ENCODE measurements around the gene THYN1. TPM values are rescaled to one million over a fixed set of nuclear protein-coding genes. Genes with fewer than 3 reads are reported as not detected.

The THYN1 gene
- total and polyA plus RNA-seq, 4 donors, result 30.1 to 67.4 (median 35.8) TPM

DNA sequence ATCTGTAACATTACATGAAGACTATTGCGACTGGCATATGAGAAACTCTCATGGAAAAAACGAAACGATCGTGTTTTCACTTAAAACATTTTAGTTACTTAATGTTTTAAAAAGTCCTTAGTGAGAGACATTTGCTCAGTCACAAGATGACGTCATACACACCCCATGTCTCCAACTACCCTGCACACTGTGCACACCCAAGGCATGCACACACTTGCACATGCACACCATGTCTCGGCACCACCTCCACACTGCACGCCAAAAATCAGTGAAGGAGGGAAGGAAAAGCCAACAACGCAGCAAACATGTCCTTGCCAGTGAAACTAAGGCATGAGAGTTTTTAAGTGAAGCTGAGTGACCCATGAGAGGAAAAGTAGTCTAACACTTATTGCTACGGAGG, 47.4 kb downstream of the THYN1 start:
- Histone ChIP-seq H3K9ac (ENCODE audit: insufficient read depth in 1 of 2, low read length in 2 of 2) (no peak overlapping the region), H3K4me3 (no peak overlapping the region), H3K27ac (ENCODE audit: low read depth in 1 of 2, low read length in 1 of 2) (no peak overlapping the region), H3K4me1 (ENCODE audit: control insufficient read depth in 5 of 5, insufficient read depth in 5 of 5, low read length in 5 of 5) (no peaks in the 10 kb centered on the region), H3K9me3 (ENCODE audit: control insufficient read depth in 4 of 4, insufficient read depth in 3 of 4, low read length in 3 of 4) (no peaks in the 10 kb centered on the region), H3K36me3 (ENCODE audit: control insufficient read depth in 4 of 4, insufficient read depth in 4 of 4, low read length in 4 of 4) (peaks cover 18 to 57% (median 36%) of the 10 kb centered on the region in 4 donors), H3K27me3 (ENCODE audit: control insufficient read depth in 3 of 3, insufficient read depth in 3 of 3, low read length in 2 of 3) (no peaks in the 10 kb centered on the region)
- DNase-seq, result no peak
- TF ChIP-seq, protein P1, sequence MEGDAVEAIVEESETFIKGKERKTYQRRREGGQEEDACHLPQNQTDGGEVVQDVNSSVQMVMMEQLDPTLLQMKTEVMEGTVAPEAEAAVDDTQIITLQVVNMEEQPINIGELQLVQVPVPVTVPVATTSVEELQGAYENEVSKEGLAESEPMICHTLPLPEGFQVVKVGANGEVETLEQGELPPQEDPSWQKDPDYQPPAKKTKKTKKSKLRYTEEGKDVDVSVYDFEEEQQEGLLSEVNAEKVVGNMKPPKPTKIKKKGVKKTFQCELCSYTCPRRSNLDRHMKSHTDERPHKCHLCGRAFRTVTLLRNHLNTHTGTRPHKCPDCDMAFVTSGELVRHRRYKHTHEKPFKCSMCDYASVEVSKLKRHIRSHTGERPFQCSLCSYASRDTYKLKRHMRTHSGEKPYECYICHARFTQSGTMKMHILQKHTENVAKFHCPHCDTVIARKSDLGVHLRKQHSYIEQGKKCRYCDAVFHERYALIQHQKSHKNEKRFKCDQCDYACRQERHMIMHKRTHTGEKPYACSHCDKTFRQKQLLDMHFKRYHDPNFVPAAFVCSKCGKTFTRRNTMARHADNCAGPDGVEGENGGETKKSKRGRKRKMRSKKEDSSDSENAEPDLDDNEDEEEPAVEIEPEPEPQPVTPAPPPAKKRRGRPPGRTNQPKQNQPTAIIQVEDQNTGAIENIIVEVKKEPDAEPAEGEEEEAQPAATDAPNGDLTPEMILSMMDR (IDR thresholded peaks at IDR 0.05; ENCODE audit: control extremely low read depth, extremely low read depth), result no peak
- ATAC-seq (ENCODE audit: insufficient read depth, low FRiP score), result no peak
- WGBS, 2 donors, result 96 to 99% methylated on average over 9 of the region's 9 CpGs

DNA sequence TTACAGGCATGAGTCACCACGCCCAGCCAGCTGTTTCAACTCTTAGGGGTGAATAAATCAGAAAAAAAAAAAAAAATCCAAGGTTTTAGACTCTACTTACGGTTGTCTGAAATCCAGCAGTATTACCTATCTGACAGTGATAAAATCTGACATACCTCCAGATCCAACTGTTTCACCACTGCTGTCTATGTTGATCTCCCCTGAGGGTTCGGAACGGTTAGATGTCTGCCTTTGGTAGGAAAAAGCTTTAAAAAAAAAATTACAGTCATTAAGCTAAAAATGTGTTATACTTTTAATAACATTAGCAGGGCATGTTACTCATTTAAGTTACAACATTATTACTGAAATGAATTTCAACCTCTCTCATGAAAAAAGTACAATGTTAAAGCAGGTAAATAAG, 50.5 kb downstream of the THYN1 start:
- no peak overlapping the region for H3K9ac ChIP-seq (ENCODE audit: insufficient read depth in 1 of 2, low read length in 2 of 2)

DNA sequence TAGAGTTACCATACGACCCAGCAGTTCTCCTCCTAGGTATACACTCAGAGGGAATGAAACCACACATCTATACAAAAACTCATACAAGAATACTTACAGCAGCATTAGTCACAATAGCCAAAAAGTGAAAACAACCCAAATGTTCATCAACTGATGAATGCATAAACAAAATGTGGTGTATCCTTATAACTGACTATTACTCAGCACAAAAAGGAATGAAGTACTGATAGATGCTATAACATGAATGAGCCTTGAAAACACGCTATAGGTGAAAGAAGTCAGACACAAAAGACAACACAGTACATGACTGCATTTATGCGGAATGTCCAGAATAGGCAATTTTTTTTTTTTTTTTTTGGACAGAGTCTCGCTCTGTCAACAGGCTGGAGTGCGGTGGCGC, 52.5 kb downstream of the THYN1 start:
- DNase-seq, result no peak
- Histone ChIP-seq H3K4me1 (ENCODE audit: control insufficient read depth in 5 of 5, insufficient read depth in 5 of 5, low read length in 5 of 5) (no peaks in the 10 kb centered on the region), H3K9ac (ENCODE audit: insufficient read depth in 1 of 2, low read length in 2 of 2) (no peak overlapping the region), H3K36me3 (ENCODE audit: control insufficient read depth in 4 of 4, insufficient read depth in 4 of 4, low read length in 4 of 4) (peaks cover 12 to 45% (median 30%) of the 10 kb centered on the region in 4 donors), H3K4me3 (no peak overlapping the region), H3K27ac (ENCODE audit: low read depth in 1 of 2, low read length in 1 of 2) (no peak overlapping the region), H3K27me3 (ENCODE audit: control insufficient read depth in 3 of 3, insufficient read depth in 3 of 3, low read length in 2 of 3) (no peaks in the 10 kb centered on the region), H3K9me3 (ENCODE audit: control insufficient read depth in 4 of 4, insufficient read depth in 3 of 4, low read length in 3 of 4) (no peaks in the 10 kb centered on the region)
- TF ChIP-seq, protein P1 (IDR thresholded peaks at IDR 0.05; ENCODE audit: control extremely low read depth, extremely low read depth), result no peak
- 95 to 96% methylated on average over 6 of the region's 6 CpGs for WGBS, 2 donors
- ATAC-seq (ENCODE audit: insufficient read depth, low FRiP score), result no peak

More for the DNA sequence above, 50.5 kb downstream of the THYN1 start:
- H3K36me3 ChIP-seq (ENCODE audit: control insufficient read depth in 4 of 4, insufficient read depth in 4 of 4, low read length in 4 of 4), result peaks cover 20 to 51% (median 28%) of the 10 kb centered on the region in 4 donors
- no peaks in the 10 kb centered on the region for H3K9me3 ChIP-seq (ENCODE audit: control insufficient read depth in 4 of 4, insufficient read depth in 3 of 4, low read length in 3 of 4)
- 92 to 97% methylated on average over 4 of the region's 4 CpGs for whole genome bisulfite sequencing, 2 donors
- TF ChIP-seq, protein P1 (IDR thresholded peaks at IDR 0.05; ENCODE audit: control extremely low read depth, extremely low read depth), result no peak
- no peak for DNase-seq
- H3K27ac ChIP-seq (ENCODE audit: low read depth in 1 of 2, low read length in 1 of 2), result no peak overlapping the region
- no peaks in the 10 kb centered on the region for H3K4me1 ChIP-seq (ENCODE audit: control insufficient read depth in 5 of 5, insufficient read depth in 5 of 5, low read length in 5 of 5)
- ATAC-seq (ENCODE audit: insufficient read depth, low FRiP score), result no peak
- no peak overlapping the region for H3K4me3 ChIP-seq
- H3K27me3 ChIP-seq (ENCODE audit: control insufficient read depth in 3 of 3, insufficient read depth in 3 of 3, low read length in 2 of 3), result no peaks in the 10 kb centered on the region

DNA sequence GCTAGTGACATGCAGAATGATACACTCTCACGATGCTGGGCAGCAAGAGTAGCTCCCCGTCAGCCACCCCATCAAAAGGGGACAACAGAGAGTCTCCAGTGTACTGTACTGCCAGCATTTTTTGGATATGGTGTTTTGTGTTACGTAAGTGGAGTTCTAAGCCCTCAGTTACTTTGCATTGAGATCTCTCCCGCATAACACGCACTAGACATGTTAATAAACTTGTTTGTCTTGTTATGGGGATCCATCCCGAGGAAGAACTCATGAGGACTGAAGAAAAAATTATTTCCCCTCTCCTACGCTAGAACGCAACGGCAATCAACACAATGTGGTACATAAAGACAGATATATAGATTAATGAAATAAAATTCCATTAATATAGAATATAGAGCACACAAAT, 53.6 kb downstream of the THYN1 start:
- H3K36me3 ChIP-seq (ENCODE audit: control insufficient read depth in 4 of 4, insufficient read depth in 4 of 4, low read length in 4 of 4), result peaks cover 10 to 43% (median 28%) of the 10 kb centered on the region in 4 donors
- TF ChIP-seq, protein P1 (IDR thresholded peaks at IDR 0.05; ENCODE audit: control extremely low read depth, extremely low read depth), result no peak

More for the DNA sequence above, 53.6 kb downstream of the THYN1 start:
- 97% methylated on average over 9 of the region's 9 CpGs for WGBS, 2 donors
- DNase-seq (no peak), ATAC-seq (ENCODE audit: insufficient read depth, low FRiP score) (no peak)
- no peaks in the 10 kb centered on the region for H3K27me3 ChIP-seq (ENCODE audit: control insufficient read depth in 3 of 3, insufficient read depth in 3 of 3, low read length in 2 of 3)
- H3K4me1 ChIP-seq (ENCODE audit: control insufficient read depth in 5 of 5, insufficient read depth in 5 of 5, low read length in 5 of 5), result no peaks in the 10 kb centered on the region
- H3K27ac ChIP-seq (ENCODE audit: low read depth in 1 of 2, low read length in 1 of 2), result no peak overlapping the region
- H3K9me3 ChIP-seq (ENCODE audit: control insufficient read depth in 4 of 4, insufficient read depth in 3 of 4, low read length in 3 of 4), result no peaks in the 10 kb centered on the region
- no peak overlapping the region for H3K4me3 ChIP-seq
- H3K9ac ChIP-seq (ENCODE audit: insufficient read depth in 1 of 2, low read length in 2 of 2), result no peak overlapping the region
